Calu3 (cell line): ENCODE measurements around the gene TIMM17A. TPM values are rescaled to one million over a fixed set of nuclear protein-coding genes. Genes with fewer than 3 reads are reported as not detected.

Source experiments
- BruUV-seq: library from RNA; stranded (reverse); fragments of 400-500 nt; replicated peaks from 2 replicates; lab custom pipeline; 2021; lab: Mats Ljungman, UMichigan
- CTCF ChIA-PET: fragments of 300-600 bp; sonication (Branson Sonifier 250); formaldehyde crosslinking; loops from one replicate; lab custom pipeline; 2022; ENCODE audit warnings: antibody characterized with exemption; lab: Charles Lee
- DNase-seq: peaks from one replicate; pipeline ENCODE4 v3.0.0; 2022
- H3K27ac Mint-ChIP-seq: one replicate; pipeline ENCODE4 v1.8.0; 2022; ENCODE audit warnings: mixed read lengths; ENCODE audit not compliant: unreplicated experiment
- H3K27me3 Mint-ChIP-seq: one replicate; pipeline ENCODE4 v1.8.0; 2022; ENCODE audit warnings: mixed read lengths; ENCODE audit not compliant: unreplicated experiment
- H3K36me3 Mint-ChIP-seq: one replicate; pipeline ENCODE4 v1.8.0; 2022; ENCODE audit warnings: mild to moderate bottlenecking, moderate library complexity, mixed read lengths; ENCODE audit not compliant: insufficient read depth, unreplicated experiment
- H3K4me1 Mint-ChIP-seq: one replicate; pipeline ENCODE4 v1.8.0; 2022; ENCODE audit warnings: mild to moderate bottlenecking, low read depth, mixed read lengths; ENCODE audit not compliant: unreplicated experiment
- H3K4me3 Mint-ChIP-seq: one replicate; pipeline ENCODE4 v1.8.0; 2022; ENCODE audit warnings: mild to moderate bottlenecking, low read depth, moderate library complexity, mixed read lengths; ENCODE audit not compliant: unreplicated experiment
- H3K9me3 Mint-ChIP-seq: one replicate; pipeline ENCODE4 v1.8.0; 2022; ENCODE audit warnings: low read depth, mixed read lengths; ENCODE audit not compliant: unreplicated experiment
- intact Hi-C: fragments of 100-400 bp; cut with micrococcal nuclease; formaldehyde crosslinking; loops from one replicate; pipeline ENCODE4 v1.10.0; 2022; ENCODE audit not compliant: unreplicated experiment
- total RNA-seq: library from RNA; stranded (reverse); gene quantifications from 2 replicates; pipeline ENCODE4 v1.2.3, GENCODE V29; 2022
- TF ChIP-seq, protein P1 (sequence below): fragments of 200-600 bp; IDR thresholded peaks from one replicate; pipeline ENCODE4 v1.8.0; 2022; ENCODE audit warnings: antibody characterized with exemption; ENCODE audit not compliant: unreplicated experiment

TIMM17A gene
- total RNA-seq, 1 experiment from 2014 or later: 85.3 TPM

DNA sequence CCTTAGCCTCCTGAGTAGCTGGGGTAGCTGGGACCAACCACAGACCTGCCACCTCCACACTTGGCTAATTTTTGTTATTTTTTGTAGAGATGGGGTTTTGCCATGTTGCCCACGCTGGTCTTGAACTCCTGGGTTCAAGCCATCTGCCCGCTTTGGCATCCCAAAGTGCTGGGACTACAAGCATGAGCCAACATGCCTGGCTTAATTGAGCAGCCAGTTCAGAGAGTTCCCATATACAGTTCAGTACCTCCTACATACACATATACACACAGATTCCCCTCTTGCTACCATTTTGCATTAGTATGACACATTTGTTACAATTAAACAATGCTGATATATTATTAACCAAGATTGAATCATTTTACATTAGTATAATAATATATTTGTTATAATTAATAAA lies 30.1 kb downstream of the TIMM17A start:
- no TSS peak for BruUV-seq
- intact Hi-C loops: no loop called here
- DNase-seq: no peak
- TF ChIP-seq, protein P1, sequence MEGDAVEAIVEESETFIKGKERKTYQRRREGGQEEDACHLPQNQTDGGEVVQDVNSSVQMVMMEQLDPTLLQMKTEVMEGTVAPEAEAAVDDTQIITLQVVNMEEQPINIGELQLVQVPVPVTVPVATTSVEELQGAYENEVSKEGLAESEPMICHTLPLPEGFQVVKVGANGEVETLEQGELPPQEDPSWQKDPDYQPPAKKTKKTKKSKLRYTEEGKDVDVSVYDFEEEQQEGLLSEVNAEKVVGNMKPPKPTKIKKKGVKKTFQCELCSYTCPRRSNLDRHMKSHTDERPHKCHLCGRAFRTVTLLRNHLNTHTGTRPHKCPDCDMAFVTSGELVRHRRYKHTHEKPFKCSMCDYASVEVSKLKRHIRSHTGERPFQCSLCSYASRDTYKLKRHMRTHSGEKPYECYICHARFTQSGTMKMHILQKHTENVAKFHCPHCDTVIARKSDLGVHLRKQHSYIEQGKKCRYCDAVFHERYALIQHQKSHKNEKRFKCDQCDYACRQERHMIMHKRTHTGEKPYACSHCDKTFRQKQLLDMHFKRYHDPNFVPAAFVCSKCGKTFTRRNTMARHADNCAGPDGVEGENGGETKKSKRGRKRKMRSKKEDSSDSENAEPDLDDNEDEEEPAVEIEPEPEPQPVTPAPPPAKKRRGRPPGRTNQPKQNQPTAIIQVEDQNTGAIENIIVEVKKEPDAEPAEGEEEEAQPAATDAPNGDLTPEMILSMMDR: no peak
- CTCF ChIA-PET: interaction anchor here (0.5 to 1.3 kb wide), 3 partner anchors 14 to 26 kb away, joined by 3 read pairs; no protein-coding TSS in a partner anchor
- no peaks in the 10 kb centered on the region for H3K9me3 Mint-ChIP-seq
- no peak overlapping the region for H3K4me3 Mint-ChIP-seq
- H3K27ac Mint-ChIP-seq: no peak overlapping the region
- peaks cover 40% of the 10 kb centered on the region for H3K36me3 Mint-ChIP-seq
- peaks cover 9% of the 10 kb centered on the region for H3K4me1 Mint-ChIP-seq
- H3K27me3 Mint-ChIP-seq: no peaks in the 10 kb centered on the region

DNA sequence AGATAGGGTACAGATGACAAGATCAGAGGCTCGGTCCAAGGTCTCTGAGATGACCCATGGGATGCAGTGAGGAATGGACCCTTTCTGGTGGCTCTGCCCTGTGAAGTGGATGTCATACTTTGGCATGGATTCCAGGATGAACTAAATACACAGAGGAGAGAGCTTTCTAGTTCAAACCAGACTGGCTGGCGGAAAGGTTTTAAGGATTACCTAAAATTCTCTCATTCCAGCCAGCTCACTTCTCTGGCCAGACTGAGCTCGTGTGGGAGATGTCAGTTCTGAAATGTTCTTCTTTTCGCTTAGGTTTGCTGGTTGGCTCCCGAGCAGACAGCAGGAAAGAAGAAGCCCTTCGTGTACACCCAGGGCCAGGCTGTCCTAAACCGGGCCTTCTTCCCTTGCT lies 33.3 kb downstream of the TIMM17A start:
- DNase-seq: no peak
- Mint-ChIP-seq H3K27ac (no peak overlapping the region), H3K4me3 (no peak overlapping the region), H3K36me3 (peaks cover 40% of the 10 kb centered on the region), H3K27me3 (no peaks in the 10 kb centered on the region), H3K9me3 (no peaks in the 10 kb centered on the region), H3K4me1 (peaks cover 9% of the 10 kb centered on the region)
- TF ChIP-seq, protein P1: no peak
- no TSS peak for BruUV-seq
- intact Hi-C loops: no loop called here
- CTCF ChIA-PET: interaction anchor here (0.6 to 1.6 kb wide), 3 partner anchors 12 to 83 kb away, joined by 3 read pairs; no protein-coding TSS in a partner anchor

DNA sequence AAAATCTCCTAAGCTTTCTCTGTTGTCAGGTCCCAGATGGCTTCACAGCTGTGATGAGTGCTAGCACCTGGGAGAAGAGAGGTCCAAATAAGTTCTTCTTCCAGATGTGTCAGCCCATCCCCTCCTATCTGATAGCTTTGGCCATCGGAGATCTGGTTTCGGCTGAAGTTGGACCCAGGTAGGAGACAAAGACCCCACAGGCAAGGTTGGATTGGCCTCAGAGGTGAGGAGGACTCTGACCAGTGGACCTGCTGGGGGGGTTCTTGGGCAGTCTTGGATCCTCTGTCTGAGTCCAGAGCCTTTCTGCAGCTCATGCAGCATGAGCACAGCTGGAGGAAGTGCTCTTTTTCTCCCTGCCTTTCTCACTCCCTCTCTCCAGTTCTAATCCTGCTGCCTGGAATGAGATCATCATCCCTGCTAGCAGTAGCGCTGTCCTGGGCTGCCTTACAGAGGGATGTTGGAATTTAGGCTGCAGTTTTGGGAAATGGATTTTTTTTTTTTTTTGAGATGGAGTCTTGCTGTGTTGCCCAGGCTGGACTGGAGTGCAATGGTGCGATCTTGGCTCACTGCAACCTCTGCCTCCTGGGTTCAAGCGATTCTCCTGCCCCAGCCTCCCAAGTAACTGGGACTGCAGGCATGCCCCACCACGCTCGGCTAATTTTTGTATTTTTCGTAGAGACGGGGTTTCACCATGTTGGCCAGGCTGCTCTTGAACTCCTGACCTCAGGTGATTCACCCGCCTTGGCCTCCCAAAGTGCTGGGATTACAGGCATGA lies 34.2 kb downstream of the TIMM17A start:
- CTCF ChIA-PET: interaction anchor here (1.3 kb wide), 1 partner anchor 11 kb away, joined by 3 read pairs; no protein-coding TSS in a partner anchor
- H3K27ac Mint-ChIP-seq: no peak overlapping the region
- no TSS peak for BruUV-seq
- TF ChIP-seq, protein P1: no peak
- no peak overlapping the region for H3K4me3 Mint-ChIP-seq
- H3K9me3 Mint-ChIP-seq: no peaks in the 10 kb centered on the region
- H3K36me3 Mint-ChIP-seq: peaks cover 47% of the 10 kb centered on the region
- DNase-seq: no peak
- H3K27me3 Mint-ChIP-seq: no peaks in the 10 kb centered on the region
- intact Hi-C loops: loop anchor here (10.0 kb wide), 1 partner anchor 325 kb away; no protein-coding TSS in a partner anchor
- peaks cover 2% of the 10 kb centered on the region for H3K4me1 Mint-ChIP-seq

DNA sequence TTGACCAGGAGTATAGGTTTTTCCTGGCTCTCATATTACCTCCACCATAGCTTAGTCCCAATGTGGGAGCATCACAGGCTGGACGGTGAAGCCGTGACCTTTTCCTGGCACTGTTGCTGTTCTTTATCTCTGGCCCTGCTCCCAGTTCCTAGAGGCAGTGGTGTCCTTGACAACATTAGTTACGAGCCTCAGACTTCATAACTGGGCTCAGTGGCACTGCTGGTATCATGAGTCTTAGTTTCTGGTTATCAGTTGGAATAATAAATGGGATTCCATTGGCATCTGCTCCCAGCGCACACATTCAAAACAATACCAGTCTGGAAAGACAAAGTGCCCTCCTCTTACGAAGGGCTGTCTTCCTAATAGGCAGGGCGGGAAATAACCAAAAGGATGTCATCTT lies 35.1 kb downstream of the TIMM17A start:
- Mint-ChIP-seq H3K27me3 (no peaks in the 10 kb centered on the region), H3K4me1 (no peaks in the 10 kb centered on the region), H3K27ac (no peak overlapping the region), H3K4me3 (no peak overlapping the region), H3K9me3 (no peaks in the 10 kb centered on the region), H3K36me3 (peaks cover 48% of the 10 kb centered on the region)
- intact Hi-C loops: loop anchor here (10.0 kb wide), 1 partner anchor 324 kb away; no protein-coding TSS in a partner anchor
- TF ChIP-seq, protein P1: no peak
- DNase-seq: no peak
- no TSS peak for BruUV-seq
- CTCF ChIA-PET: no interaction called here
